ENCODE data around the gene MYO3B.

- TF ChIP-seq POLR2A (IDR thresholded peaks at IDR 0.05; ENCODE audit: low read depth, low read length) (no peak), CTCF (IDR thresholded peaks at IDR 0.05; ENCODE audit: extremely low read depth in 1 of 2, insufficient read depth in 1 of 2, low read depth in 1 of 2, low read length in 2 of 2) (no peak), POLR2AphosphoS5 (IDR thresholded peaks at IDR 0.05; ENCODE audit: insufficient read depth, low read depth, low read length) (no peak)
Measured at GRCh38 chr2:170208967-170209366, 31.0 kb downstream of the MYO3B start.
